CD14-positive monocyte (primary cell): ENCODE data around the gene ST3GAL3. TPM values are rescaled to one million over a fixed set of nuclear protein-coding genes. Genes with fewer than 3 reads are reported as not detected.

Source experiments
- DNase-seq, 3 donors: peaks; one replicate each; pipeline ENCODE4 v3.0.0-alpha.2; 2011 to 2022
- H2AFZ ChIP-seq: 2 replicates; pipeline ENCODE4 v1.6.0; 2012; ENCODE audit warnings: mild to moderate bottlenecking, low read depth, low read length, inconsistent platforms; ENCODE audit not compliant: insufficient read depth, poor library complexity, severe bottlenecking
- H3K27ac ChIP-seq, 2 donors: 1 replicate in 1 of 2; 2 replicates in 1 of 2; pipeline ENCODE4 v1.5.1; 2012 to 2013; ENCODE audit warnings: low read length in 2 of 2, control low read depth in 1 of 2, inconsistent platforms in 1 of 2, low read depth in 1 of 2, mild to moderate bottlenecking in 1 of 2
- H3K27me3 ChIP-seq, 2 donors: one replicate each; pipeline versions ENCODE4 v1.6.0 to v1.6.1; 2011 to 2013; ENCODE audit warnings: low read length in 2 of 2; ENCODE audit not compliant: control insufficient read depth in 2 of 2, insufficient read depth in 2 of 2
- H3K36me3 ChIP-seq, 2 donors: replicated peaks in 1 of 2; 1 replicate in 1 of 2; 2 replicates in 1 of 2; pipeline versions ENCODE4 v1.5.1 to v1.6.1; 2012 to 2013; ENCODE audit warnings: low read length in 2 of 2, control low read depth in 1 of 2, inconsistent platforms in 1 of 2, mild to moderate bottlenecking in 1 of 2; ENCODE audit not compliant: insufficient read depth in 2 of 2, control insufficient read depth in 1 of 2
- H3K4me1 ChIP-seq, 2 donors: 1 replicate in 1 of 2; 2 replicates in 1 of 2; pipeline versions ENCODE4 v1.5.1 to v1.6.1; 2012 to 2013; ENCODE audit warnings: low read length in 2 of 2, control low read depth in 1 of 2, inconsistent platforms in 1 of 2, mild to moderate bottlenecking in 1 of 2, moderate library complexity in 1 of 2; ENCODE audit not compliant: insufficient read depth in 2 of 2, control insufficient read depth in 1 of 2
- H3K4me2 ChIP-seq: replicated peaks from 2 replicates; pipeline ENCODE3; 2012; ENCODE audit warnings: low read length, moderate library complexity, mild to moderate bottlenecking; ENCODE audit not compliant: poor library complexity, severe bottlenecking; ENCODE audit errors: extremely low read depth
- H3K4me3 ChIP-seq, 3 experiments: fragments of 200-600 bp in 1 of 3; sonication (generic) in 1 of 3; replicated peaks in 1 of 3; 1 replicate in 2 of 3; 2 replicates in 1 of 3; pipeline ENCODE4 v1.5.1; 2011 to 2013; ENCODE audit warnings: low read length in 3 of 3, mild to moderate bottlenecking in 3 of 3, control low read depth in 2 of 3, low read depth in 2 of 3, inconsistent platforms in 1 of 3, moderate library complexity in 1 of 3
- H3K79me2 ChIP-seq: 2 replicates; pipeline ENCODE4 v1.6.0; 2012; ENCODE audit warnings: mild to moderate bottlenecking, control low read depth, inconsistent platforms, low read length, moderate library complexity; ENCODE audit not compliant: insufficient read depth
- H3K9ac ChIP-seq: 2 replicates; pipeline ENCODE4 v1.6.0; 2017; ENCODE audit warnings: low read length, mild to moderate bottlenecking; ENCODE audit not compliant: insufficient read depth, poor library complexity, severe bottlenecking
- H3K9me3 ChIP-seq, 2 donors: replicated peaks in 1 of 2; 1 replicate in 1 of 2; 2 replicates in 1 of 2; pipeline versions ENCODE4 v1.5.1 to v1.6.1; 2012 to 2013; ENCODE audit warnings: low read length in 2 of 2, control low read depth in 1 of 2; ENCODE audit not compliant: control insufficient read depth in 1 of 2, insufficient read depth in 1 of 2
- H4K20me1 ChIP-seq: 2 replicates; pipeline ENCODE4 v1.6.0; 2012; ENCODE audit warnings: mild to moderate bottlenecking, low read length, control low read depth, moderate library complexity; ENCODE audit not compliant: insufficient read depth
- H3K27ac Mint-ChIP-seq, 7 donors: one replicate each; pipeline ENCODE4 v1.8.0; 2020; ENCODE audit warnings: mild to moderate bottlenecking in 7 of 7, mixed read lengths in 7 of 7, moderate library complexity in 6 of 7, inconsistent platforms in 2 of 7
- H3K27me3 Mint-ChIP-seq, 3 donors: one replicate each; pipeline ENCODE4 v1.8.0; 2021 to 2022; ENCODE audit warnings: low read depth in 3 of 3, mild to moderate bottlenecking in 3 of 3, mixed read lengths in 3 of 3, moderate library complexity in 3 of 3, inconsistent platforms in 1 of 3
- H3K36me3 Mint-ChIP-seq, 2 donors: one replicate each; pipeline ENCODE4 v1.8.0; 2020; ENCODE audit warnings: mixed read lengths in 2 of 2, inconsistent platforms in 1 of 2, mild to moderate bottlenecking in 1 of 2
- H3K4me1 Mint-ChIP-seq: one replicate; pipeline ENCODE4 v1.8.0; 2020; ENCODE audit warnings: mild to moderate bottlenecking, mixed read lengths
- H3K4me3 Mint-ChIP-seq, 2 donors: one replicate each; pipeline ENCODE4 v1.8.0; 2020; ENCODE audit warnings: mild to moderate bottlenecking in 2 of 2, mixed read lengths in 2 of 2, moderate library complexity in 1 of 2
- H3K9me3 Mint-ChIP-seq, 7 donors: one replicate each; pipeline ENCODE4 v1.8.0; 2020 to 2022; ENCODE audit warnings: mixed read lengths in 7 of 7, mild to moderate bottlenecking in 6 of 7, moderate library complexity in 6 of 7, inconsistent platforms in 2 of 7
- CTCF ChIP-seq: fragments of 200-600 bp; IDR thresholded peaks from one replicate; pipeline ENCODE4 v1.8.0; 2022; ENCODE audit warnings: antibody characterized with exemption, mild to moderate bottlenecking
- WGBS: methylation state at CpG from one replicate; pipeline ENCODE4 v1.1.5; 2013; ENCODE audit warnings: missing lambda C conversion rate; ENCODE audit not compliant: insufficient coverage; 5-methylcytosine and 5-hydroxymethylcytosine counted together
- intact Hi-C, 2 donors: fragments of 100-400 bp; cut with micrococcal nuclease; formaldehyde crosslinking; loops; one replicate each; pipeline versions ENCODE4 v1.15.0 to v1.15.1; 2023
- polyA plus RNA-seq, 3 donors: library from polyadenylated mRNA; depleted of rRNA in 1 of 3; unstranded in 2 of 3; stranded (reverse) in 1 of 3; fragments of 300-500 nt in 2 of 3; fragments of >200 nt in 1 of 3; fragmentation: Illumina TruSeq in 2 of 3; gene quantifications; 1 replicate in 2 of 3; 2 replicates in 1 of 3; pipeline ENCODE4 v1.2.3, GENCODE V29; 2012 to 2021

Gene ST3GAL3
- polyA plus RNA-seq, 3 donors = 1.6 to 4.5 (median 2.1) TPM

- Mint-ChIP-seq H3K27me3 (no peaks in the 10 kb centered on the region), H3K4me3 (no peak overlapping the region), H3K9me3 (no peaks in the 10 kb centered on the region), H3K36me3 (peaks cover 0 to 98% of the 10 kb centered on the region in 2 donors), H3K27ac (peak overlapping the region in 2 of 7 donors; percentile 43 to 46), H3K4me1 (peaks cover 5% of the 10 kb centered on the region)
- TF ChIP-seq CTCF = no peak
- H3K27ac ChIP-seq = peak overlapping the region in 1 of 2 donors; percentile 29
- H3K4me1 ChIP-seq = no peaks in the 10 kb centered on the region
- H3K79me2 ChIP-seq = no peaks in the 10 kb centered on the region
- no peak overlapping the region for H3K9ac ChIP-seq
- H3K4me2 ChIP-seq = no peak overlapping the region
- whole genome bisulfite sequencing = 100% methylated on average over 1 of the region's 2 CpGs
- H3K27me3 ChIP-seq = no peaks in the 10 kb centered on the region
- H3K4me3 ChIP-seq = no peak overlapping the region
- H4K20me1 ChIP-seq = peaks cover 18% of the 10 kb centered on the region
- intact Hi-C loops = no loop called here
- H3K9me3 ChIP-seq = no peaks in the 10 kb centered on the region
- H2AFZ ChIP-seq = no peak overlapping the region
- H3K36me3 ChIP-seq = peaks cover 96 to 100% of the 10 kb centered on the region in 2 donors
- no peak for DNase-seq
These were observed 19.3 kb upstream of the ST3GAL3 start for GRCh38 chr1:43688109-43688387.

GRCh38 chr1:43688594-43689000 lies 18.7 kb upstream of the ST3GAL3 start:
- intact Hi-C loops = no loop called here
- Histone ChIP-seq H2AFZ (no peak overlapping the region), H3K27me3 (no peaks in the 10 kb centered on the region), H4K20me1 (peaks cover 15% of the 10 kb centered on the region), H3K4me2 (no peak overlapping the region), H3K27ac (peak overlapping the region in 1 of 2 donors; percentile 29), H3K79me2 (no peaks in the 10 kb centered on the region), H3K9ac (no peak overlapping the region), H3K36me3 (peaks cover 96 to 100% of the 10 kb centered on the region in 2 donors), H3K9me3 (no peaks in the 10 kb centered on the region), H3K4me1 (no peaks in the 10 kb centered on the region), H3K4me3 (no peak overlapping the region)
- no peak overlapping the region for H3K4me3 Mint-ChIP-seq
- H3K36me3 Mint-ChIP-seq = peaks cover 0 to 97% of the 10 kb centered on the region in 2 donors
- DNase-seq = no peak
- H3K27ac Mint-ChIP-seq = peak overlapping the region in 5 of 7 donors; percentile 8 to 67 (median 43)
- no peaks in the 10 kb centered on the region for H3K9me3 Mint-ChIP-seq
- TF ChIP-seq CTCF = no peak
- peaks cover 5% of the 10 kb centered on the region for H3K4me1 Mint-ChIP-seq
- WGBS = 0% methylated on average over 1 of the region's 2 CpGs
- no peaks in the 10 kb centered on the region for H3K27me3 Mint-ChIP-seq
